DND-41 (cell line): ENCODE measurements around the gene GTF2A1.

Source experiments
- ATAC-seq: fragments of 200-7000 bp; cut with Tn5 transposase; 3 replicates; pipeline ENCODE4 v1.9.1; 2021; ENCODE audit warnings: low read depth; ENCODE audit not compliant: insufficient read depth
- DNase-seq: peaks from one replicate; pipeline ENCODE4 v3.0.0-alpha.2; 2020
- H2AFZ ChIP-seq: 2 replicates; pipeline ENCODE4 v1.6.0; 2012; ENCODE audit warnings: low read depth, low read length
- H3K27ac ChIP-seq: 2 replicates; pipeline ENCODE4 v1.5.1; 2012; ENCODE audit warnings: low read length, inconsistent platforms
- H3K27me3 ChIP-seq: fragments of 200-600 bp; sonication (generic); 2 replicates; pipeline ENCODE4 v1.6.0; 2012; ENCODE audit warnings: low read length, mild to moderate bottlenecking, inconsistent platforms; ENCODE audit not compliant: insufficient read depth, poor library complexity
- H3K36me3 ChIP-seq: 2 replicates; pipeline ENCODE4 v1.5.1; 2012; ENCODE audit warnings: low read length, inconsistent platforms; ENCODE audit not compliant: insufficient read depth
- H3K4me1 ChIP-seq: 2 replicates; pipeline ENCODE4 v1.5.1; 2012; ENCODE audit warnings: mild to moderate bottlenecking, low read length; ENCODE audit not compliant: insufficient read depth
- H3K4me2 ChIP-seq: 2 replicates; pipeline ENCODE4 v1.6.0; 2012; ENCODE audit warnings: mild to moderate bottlenecking, moderate library complexity, low read length, inconsistent platforms; ENCODE audit not compliant: insufficient read depth
- H3K4me3 ChIP-seq, 2 experiments: fragments of 200-600 bp in 1 of 2; shearing (Covaris generic) in 1 of 2; 2 replicates each; pipeline ENCODE4 v1.5.1; 2012 to 2016; ENCODE audit warnings: inconsistent platforms in 2 of 2, low read length in 2 of 2, mild to moderate bottlenecking in 2 of 2, low read depth in 1 of 2, moderate library complexity in 1 of 2
- H3K79me2 ChIP-seq: 2 replicates; pipeline ENCODE4 v1.6.0; 2012; ENCODE audit warnings: low read length, inconsistent platforms; ENCODE audit not compliant: insufficient read depth
- H3K9ac ChIP-seq: 2 replicates; pipeline ENCODE4 v1.6.0; 2012; ENCODE audit warnings: low read depth, mild to moderate bottlenecking, inconsistent platforms, low read length, moderate library complexity
- H3K9me3 ChIP-seq: 2 replicates; pipeline ENCODE4 v1.5.1; 2012; ENCODE audit warnings: low read length, moderate library complexity, mild to moderate bottlenecking, inconsistent platforms; ENCODE audit not compliant: insufficient read depth, severe bottlenecking
- H4K20me1 ChIP-seq: 2 replicates; pipeline ENCODE4 v1.6.0; 2012; ENCODE audit warnings: low read length; ENCODE audit not compliant: insufficient read depth
- CTCF ChIP-seq: IDR thresholded peaks from 2 replicates; pipeline ENCODE4 v1.5.1; 2012; ENCODE audit warnings: borderline replicate concordance, low read length, moderate library complexity, mild to moderate bottlenecking; ENCODE audit not compliant: poor library complexity, severe bottlenecking; ENCODE audit errors: extremely low read depth
- EZH2 ChIP-seq: IDR thresholded peaks from 3 replicates; pipeline ENCODE4 v1.6.1; 2012; ENCODE audit warnings: borderline replicate concordance, low read depth, mild to moderate bottlenecking, moderate library complexity, low read length, inconsistent platforms; ENCODE audit not compliant: severe bottlenecking

GTF2A1 gene

GRCh38 chr14:81263777-81264410 is 43.1 kb upstream of the GTF2A1 start:
- ATAC-seq: no peak

GRCh38 chr14:81261176-81261575 is 40.4 kb upstream of the GTF2A1 start:
- H3K9me3 ChIP-seq: no peaks in the 10 kb centered on the region
- no peak overlapping the region for H3K9ac ChIP-seq
- no peak for TF ChIP-seq EZH2
- no peak for TF ChIP-seq CTCF
- no peaks in the 10 kb centered on the region for H3K27me3 ChIP-seq
- H3K27ac ChIP-seq: no peak overlapping the region
- no peaks in the 10 kb centered on the region for H4K20me1 ChIP-seq
- no peaks in the 10 kb centered on the region for H3K79me2 ChIP-seq
- no peak overlapping the region for H3K4me3 ChIP-seq
- no peaks in the 10 kb centered on the region for H3K36me3 ChIP-seq
- H3K4me2 ChIP-seq: no peak overlapping the region
- DNase-seq: no peak
- no peak overlapping the region for H2AFZ ChIP-seq
- no peak for ATAC-seq
- peaks cover 14% of the 10 kb centered on the region for H3K4me1 ChIP-seq

More at GRCh38 chr14:81263777-81264410, 43.1 kb upstream of the GTF2A1 start:
- DNase-seq: no peak
- no peak overlapping the region for H3K27ac ChIP-seq
- H3K4me2 ChIP-seq: no peak overlapping the region
- H3K4me1 ChIP-seq: peaks cover 37% of the 10 kb centered on the region
- no peak overlapping the region for H3K9ac ChIP-seq
- no peaks in the 10 kb centered on the region for H3K36me3 ChIP-seq
- H3K79me2 ChIP-seq: no peaks in the 10 kb centered on the region
- H2AFZ ChIP-seq: no peak overlapping the region
- H3K9me3 ChIP-seq: no peaks in the 10 kb centered on the region
- TF ChIP-seq CTCF (no peak), EZH2 (no peak)
- no peaks in the 10 kb centered on the region for H3K27me3 ChIP-seq
- no peak overlapping the region for H3K4me3 ChIP-seq
- no peaks in the 10 kb centered on the region for H4K20me1 ChIP-seq

- H3K27me3 ChIP-seq: no peaks in the 10 kb centered on the region
- H4K20me1 ChIP-seq: no peaks in the 10 kb centered on the region
- H3K27ac ChIP-seq: no peak overlapping the region
- no peak overlapping the region for H3K4me3 ChIP-seq
- ATAC-seq: no peak
- H3K9me3 ChIP-seq: no peaks in the 10 kb centered on the region
- no peak overlapping the region for H3K9ac ChIP-seq
- TF ChIP-seq CTCF: no peak
- TF ChIP-seq EZH2: no peak
- no peak for DNase-seq
- no peak overlapping the region for H2AFZ ChIP-seq
- no peaks in the 10 kb centered on the region for H3K79me2 ChIP-seq
- H3K36me3 ChIP-seq: no peaks in the 10 kb centered on the region
- H3K4me2 ChIP-seq: no peak overlapping the region
- peaks cover 10% of the 10 kb centered on the region for H3K4me1 ChIP-seq
These were observed 40.0 kb upstream of the GTF2A1 start for GRCh38 chr14:81260732-81261131.
